Testis (tissue), 3 donors: ENCODE results near the gene ZNF616. TPM values are rescaled to one million over a fixed set of nuclear protein-coding genes. Genes with fewer than 3 reads are reported as not detected.
A peak's percentile ranks its signal among the peaks of the same experiment; 100 is the strongest.
"Not testable (repeated sequence)": the region's sequence is repeated elsewhere in the genome, so short reads cannot be mapped to it uniquely, and the experiment has no call there.

Experiments used
- DNase-seq: peaks from one replicate; pipeline ENCODE4 v3.0.0-alpha.2; 2019
- H3K27ac ChIP-seq, 2 donors: fragments of 200-600 bp; sonication (generic); one replicate each; pipeline ENCODE4 v1.5.1; 2019
- H3K27me3 ChIP-seq: fragments of 200-600 bp; sonication (generic); one replicate; pipeline ENCODE4 v1.5.1; 2019
- H3K36me3 ChIP-seq: fragments of 200-600 bp; sonication (generic); one replicate; pipeline ENCODE4 v1.5.1; 2017; ENCODE audit warnings: low read depth; ENCODE audit errors: missing control alignments
- H3K4me1 ChIP-seq: fragments of 200-600 bp; sonication (generic); one replicate; pipeline ENCODE4 v1.5.1; 2019
- H3K4me3 ChIP-seq, 2 donors: fragments of 200-600 bp; sonication (generic); one replicate each; pipeline ENCODE4 v1.5.1; 2017 to 2019
- H3K9me3 ChIP-seq: fragments of 200-600 bp; sonication (generic); one replicate; pipeline ENCODE4 v1.5.1; 2017
- CTCF ChIP-seq, 3 experiments: fragments of 450-650 bp in 2 of 3; fragments of 200-600 bp in 1 of 3; sonication (generic) in 1 of 3; IDR thresholded peaks; one replicate each; pipeline ENCODE4 v1.5.1; 2016 to 2019; ENCODE audit warnings: antibody characterized with exemption in 3 of 3, mild to moderate bottlenecking in 2 of 3, moderate library complexity in 1 of 3
- POLR2A ChIP-seq: fragments of 450-650 bp; IDR thresholded peaks from one replicate; pipeline ENCODE4 v1.6.1; 2017; ENCODE audit warnings: antibody characterized with exemption, mild to moderate bottlenecking, moderate library complexity
- WGBS, 2 donors: methylation state at CpG; one replicate each; pipeline ENCODE4 v1.1.5; 2018; 5-methylcytosine and 5-hydroxymethylcytosine counted together
- intact Hi-C: fragments of 100-400 bp; cut with DNase I; formaldehyde crosslinking; loops from one replicate; pipeline ENCODE4 v1.15.1; 2023; ENCODE audit warnings: low total_unique reads
- polyA plus RNA-seq: library from polyadenylated mRNA; stranded (reverse); fragments of 350-450 nt; fragmentation: Illumina TruSeq; extraction: RNeasy Lipid Tissue Mini Kit (QIAGEN cat#74804); gene quantifications from one replicate; pipeline ENCODE4 v1.2.3, GENCODE V29; 2014; ENCODE audit warnings: low read depth, low replicate concordance; ENCODE audit not compliant: insufficient read depth
- total RNA-seq, 2 donors: library from RNA; depleted of rRNA; stranded (reverse); fragments of >200 nt; gene quantifications; one replicate each; pipeline ENCODE4 v1.2.3, GENCODE V29; 2016

The ZNF616 gene
- total and polyA plus RNA-seq, 3 donors from 2014 or later, result 6.3 to 11.3 (median 9.0) TPM

GRCh38 chr19:52101866-52102562 is 37.7 kb downstream of the ZNF616 start:
- 75 to 85% methylated on average over 2 of the region's 2 CpGs for WGBS, 2 donors
- TF ChIP-seq CTCF (IDR thresholded peaks at IDR 0.05), result no peak
- no peak for TF ChIP-seq POLR2A
- H3K27me3 ChIP-seq, result no peaks in the 10 kb centered on the region
- H3K36me3 ChIP-seq, result no peaks in the 10 kb centered on the region
- no peak overlapping the region for H3K4me3 ChIP-seq
- H3K4me1 ChIP-seq, result no peaks in the 10 kb centered on the region
- H3K9me3 ChIP-seq, result peaks cover 3% of the 10 kb centered on the region
- DNase-seq, result no peak
- intact Hi-C loops, result no loop called here
- H3K27ac ChIP-seq, result no peak overlapping the region

GRCh38 chr19:52099497-52100138 is 40.1 kb downstream of the ZNF616 start:
- Histone ChIP-seq H3K4me1 (peaks cover 2% of the 10 kb centered on the region), H3K4me3 (no peak overlapping the region), H3K9me3 (peaks cover 3% of the 10 kb centered on the region), H3K27me3 (no peaks in the 10 kb centered on the region), H3K27ac (no peak overlapping the region), H3K36me3 (no peaks in the 10 kb centered on the region)
- DNase-seq, result no peak
- WGBS, 2 donors, result 77 to 89% methylated on average over 2 of the region's 2 CpGs
- intact Hi-C loops, result no loop called here
- TF ChIP-seq CTCF (IDR thresholded peaks at IDR 0.05) (no peak), POLR2A (no peak)

DNA sequence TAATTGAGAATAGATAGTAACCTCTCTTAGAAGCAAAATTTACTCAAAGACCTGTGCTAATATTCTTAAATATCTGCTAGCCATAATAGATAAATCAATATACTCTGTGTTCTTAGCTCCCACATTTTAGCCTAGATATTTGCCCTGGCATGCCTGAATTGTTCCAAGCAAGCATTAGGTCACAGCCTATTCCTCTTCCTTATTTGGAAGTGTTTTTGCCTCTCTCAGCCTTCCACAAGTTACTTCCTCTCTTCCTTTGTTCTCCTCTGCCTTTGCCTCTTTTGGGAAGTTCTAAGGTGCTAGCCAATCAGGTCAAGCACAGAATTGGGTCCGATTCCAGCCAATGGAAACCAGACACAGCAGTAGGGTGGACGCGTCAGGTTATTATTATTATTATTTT is 43.3 kb downstream of the ZNF616 start:
- H3K9me3 ChIP-seq, intact Hi-C loops, H3K27ac ChIP-seq, DNase-seq, H3K4me3 ChIP-seq, H3K27me3 ChIP-seq, H3K36me3 ChIP-seq: not testable (repeated sequence)
- peaks cover 10% of the 10 kb centered on the region for H3K4me1 ChIP-seq
- WGBS, 2 donors, result 77 to 94% methylated on average over 3 of the region's 3 CpGs

DNA sequence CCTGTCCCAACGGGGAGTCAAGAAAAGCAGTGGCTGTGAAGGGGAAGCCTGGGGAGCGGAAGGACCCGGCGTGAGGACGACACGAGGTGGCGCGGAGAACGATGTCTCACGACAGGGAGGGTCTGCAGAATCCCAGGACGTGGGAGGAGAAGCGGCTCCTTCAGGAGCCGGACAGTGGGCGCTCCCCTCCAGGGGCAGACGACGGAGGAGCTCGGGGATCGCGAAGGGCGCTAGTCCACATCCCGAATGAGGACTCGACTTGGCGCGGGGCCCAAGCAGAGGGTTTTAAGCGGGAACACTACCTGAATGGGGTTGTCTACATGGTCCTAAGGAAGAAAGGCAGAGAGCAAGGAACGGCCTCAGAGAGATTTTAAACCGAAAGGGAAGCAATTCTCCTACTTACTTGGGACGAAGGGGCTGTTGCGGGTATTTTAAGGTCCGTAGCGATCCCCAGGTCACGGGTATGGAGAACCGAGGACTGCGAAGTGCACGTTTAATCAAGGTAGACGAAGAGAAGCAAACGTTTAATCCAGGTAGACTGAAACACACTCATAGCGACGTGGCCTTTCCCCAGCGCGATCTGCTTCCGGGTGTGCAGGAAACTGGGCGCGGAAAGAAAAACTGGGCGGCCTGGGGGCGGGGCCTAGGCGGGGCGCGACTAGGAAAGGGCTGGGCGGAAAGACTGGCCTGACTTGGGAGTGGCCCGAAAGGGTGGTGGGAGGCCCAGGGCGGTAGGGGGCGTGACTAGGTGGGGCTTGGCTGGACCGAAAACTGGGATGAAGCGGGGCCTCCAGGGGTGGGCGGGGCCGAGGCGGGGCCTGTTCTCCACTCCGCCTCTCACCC is 44.3 kb downstream of the ZNF616 start, which contains the start of gene ZNF841:
Gene ZNF841 (minus strand): TSS at position 594 of the 843 bp plus-strand sequence. CDS start 10,964 bp downstream, outside the sequence.
- Histone ChIP-seq H3K9me3 (no peaks in the 10 kb centered on the region), H3K27ac (peak within 1 kb of the TSS; percentile 33 to 38), H3K4me3 (peak within 1 kb of the TSS; percentile 68 to 89), H3K36me3 (no peaks in the 10 kb centered on the region), H3K27me3 (no peaks in the 10 kb centered on the region), H3K4me1 (peaks cover 10% of the 10 kb centered on the region)
- WGBS, 2 donors, result 0% methylated on average over 46 to 59 of the region's 59 CpGs
- intact Hi-C loops, result no loop called here
- peak; percentile 96 for DNase-seq
- TF ChIP-seq POLR2A (no peak), CTCF (IDR thresholded peaks at IDR 0.05) (no peak)
